OCI-LY1 (cell line): Measurements from ENCODE around the gene B3GALT5.

ENCODE experiments used
- CTCF ChIP-seq: fragments of 200-600 bp; sonication (generic), shearing (Covaris generic); IDR thresholded peaks from 2 replicates; pipeline ENCODE4 v1.5.1; 2017; ENCODE audit warnings: mild to moderate bottlenecking, antibody characterized with exemption, low read length, moderate library complexity, mixed read lengths
- EZH2 ChIP-seq: fragments of 200-600 bp; sonication (generic), shearing (Covaris generic); IDR thresholded peaks from 2 replicates; pipeline ENCODE4 v1.8.0; 2017; ENCODE audit warnings: borderline replicate concordance, mixed run types, mild to moderate bottlenecking, antibody characterized with exemption, low read length, moderate library complexity, mixed read lengths

GRCh38 chr21:39588884-39589283, 23.9 kb upstream of the B3GALT5 start:
- TF ChIP-seq EZH2 (no peak), CTCF (no peak)
